Thyroid gland (tissue), 4 donors: ENCODE results near the gene MMP24OS.

ENCODE experiments used
- CTCF ChIP-seq, 6 experiments: fragments of 200-600 bp in 3 of 6; fragments of 450-650 bp in 3 of 6; sonication (generic) in 3 of 6; IDR thresholded peaks; one replicate each; pipeline ENCODE4 v1.5.1; 2016 to 2019; ENCODE audit warnings: antibody characterized with exemption in 6 of 6, mild to moderate bottlenecking in 2 of 6, inconsistent platforms in 1 of 6, moderate library complexity in 1 of 6
- POLR2A ChIP-seq, 2 donors: fragments of 450-650 bp; IDR thresholded peaks; one replicate each; pipeline ENCODE4 v1.6.1; 2017; ENCODE audit warnings: antibody characterized with exemption in 2 of 2, mild to moderate bottlenecking in 2 of 2, moderate library complexity in 1 of 2

GRCh38 chr20:35291654-35292503 is 14.0 kb upstream of the MMP24OS start, which contains the start of gene FAM83C:
- TF ChIP-seq POLR2A (IDR thresholded peaks at IDR 0.05): no peak
- TF ChIP-seq CTCF (IDR thresholded peaks at IDR 0.05): no peak
